ENCODE measurements around the gene ATG7.
"Not testable (repeated sequence)": the region's sequence is repeated elsewhere in the genome, so short reads cannot be mapped to it uniquely, and the experiment has no call there.

The ATG7 gene

GRCh38 chr3:11591391-11592282 is 319.4 kb downstream of the ATG7 start:
- H3K4me3 ChIP-seq (ENCODE audit: low read length) = no peak overlapping the region
- DNase-seq (ENCODE audit: low read depth) = peak; percentile 96
- no peak for TF ChIP-seq CTCF (conservative IDR thresholded peaks at IDR 0.05; ENCODE audit: low read depth, low read length)

GRCh38 chr3:11592445-11593298 is 320.5 kb downstream of the ATG7 start:
- no peak overlapping the region for H3K4me3 ChIP-seq (ENCODE audit: low read length)
- TF ChIP-seq CTCF (conservative IDR thresholded peaks at IDR 0.05; ENCODE audit: low read depth, low read length) = no peak
- no peak for DNase-seq (ENCODE audit: low read depth)

- no peak overlapping the region for H3K4me3 ChIP-seq (ENCODE audit: low read length)
- no peak for TF ChIP-seq CTCF (conservative IDR thresholded peaks at IDR 0.05; ENCODE audit: low read depth, low read length)
- DNase-seq (ENCODE audit: low read depth) = no peak
These were observed 321.3 kb downstream of the ATG7 start for GRCh38 chr3:11593318-11594034.

GRCh38 chr3:11595024-11595423 is 322.8 kb downstream of the ATG7 start:
- DNase-seq (ENCODE audit: low read depth); H3K4me3 ChIP-seq (ENCODE audit: low read length): not testable (repeated sequence)

GRCh38 chr3:11596387-11596786 is 324.2 kb downstream of the ATG7 start:
- no peak for DNase-seq (ENCODE audit: low read depth)
- H3K4me3 ChIP-seq (ENCODE audit: low read length) = no peak overlapping the region
- no peak for TF ChIP-seq CTCF (conservative IDR thresholded peaks at IDR 0.05; ENCODE audit: low read depth, low read length)

GRCh38 chr3:11600501-11601282 is 328.5 kb downstream of the ATG7 start:
- no peak overlapping the region for H3K4me3 ChIP-seq (ENCODE audit: low read length)
- peak; percentile 99 for DNase-seq (ENCODE audit: low read depth)
- no peak for TF ChIP-seq CTCF (conservative IDR thresholded peaks at IDR 0.05; ENCODE audit: low read depth, low read length)
